ENCODE data around the gene SDF4. TPM values are rescaled to one million over a fixed set of nuclear protein-coding genes. Genes with fewer than 3 reads are reported as not detected.
"Not testable (repeated sequence)": the region's sequence is repeated elsewhere in the genome, so short reads cannot be mapped to it uniquely, and the experiment has no call there.

Gene SDF4
- polyA plus RNA-seq, 3 donors from 2014 or later = 157 to 240 (median 194) TPM

DNA sequence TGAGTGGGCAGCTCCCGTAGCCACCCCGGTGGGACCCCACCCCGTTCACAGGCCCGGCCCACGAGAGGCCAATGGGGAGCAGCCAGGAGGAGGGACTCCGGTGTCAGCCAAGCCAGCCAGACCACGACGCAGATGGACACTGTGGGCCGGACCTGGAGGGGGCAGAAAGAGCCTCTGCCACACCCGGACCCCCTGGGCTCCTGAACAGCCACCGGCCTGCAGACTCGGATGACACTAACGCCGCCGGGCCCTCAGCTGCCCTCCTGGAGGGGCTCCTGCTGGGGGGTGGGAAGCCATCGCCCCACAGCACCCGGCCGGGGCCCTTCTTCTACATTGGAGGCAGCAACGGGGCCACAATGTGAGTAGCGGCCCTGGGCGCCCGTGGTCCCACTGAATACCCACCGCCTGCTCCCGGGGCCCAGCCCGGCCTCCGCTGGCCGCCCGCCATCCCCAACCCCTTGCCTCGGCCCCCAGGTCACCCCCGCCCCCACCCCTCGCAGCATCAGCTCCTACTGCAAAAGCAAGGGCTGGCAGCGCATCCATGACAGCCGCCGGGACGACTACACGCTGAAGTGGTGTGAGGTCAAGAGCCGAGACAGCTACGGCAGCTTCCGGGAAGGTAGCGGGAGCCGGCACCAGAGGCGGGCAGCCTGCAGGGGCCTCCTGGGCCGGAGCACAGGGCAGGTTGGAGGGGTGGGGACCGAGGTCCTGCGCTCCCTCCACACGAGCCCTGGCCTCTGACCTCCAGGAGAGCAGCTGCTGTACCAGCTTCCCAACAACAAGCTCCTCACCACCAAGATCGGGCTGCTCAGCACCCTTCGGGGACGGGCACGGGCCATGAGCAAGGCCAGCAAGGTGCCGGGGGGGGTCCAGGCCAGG, 51.6 kb downstream of the SDF4 start:
- no peak for DNase-seq
- Mint-ChIP-seq H3K27ac (no peak overlapping the region), H3K4me3 (no peak overlapping the region), H3K36me3 (peaks cover 0 to 4% (median 0%) of the 10 kb centered on the region in 3 donors), H3K4me1 (peaks cover 5 to 7% of the 10 kb centered on the region in 2 donors), H3K9me3 (no peaks in the 10 kb centered on the region), H3K27me3 (ENCODE audit: low read depth in 3 of 3) (peaks cover 0 to 6% (median 4%) of the 10 kb centered on the region in 3 donors)

DNA sequence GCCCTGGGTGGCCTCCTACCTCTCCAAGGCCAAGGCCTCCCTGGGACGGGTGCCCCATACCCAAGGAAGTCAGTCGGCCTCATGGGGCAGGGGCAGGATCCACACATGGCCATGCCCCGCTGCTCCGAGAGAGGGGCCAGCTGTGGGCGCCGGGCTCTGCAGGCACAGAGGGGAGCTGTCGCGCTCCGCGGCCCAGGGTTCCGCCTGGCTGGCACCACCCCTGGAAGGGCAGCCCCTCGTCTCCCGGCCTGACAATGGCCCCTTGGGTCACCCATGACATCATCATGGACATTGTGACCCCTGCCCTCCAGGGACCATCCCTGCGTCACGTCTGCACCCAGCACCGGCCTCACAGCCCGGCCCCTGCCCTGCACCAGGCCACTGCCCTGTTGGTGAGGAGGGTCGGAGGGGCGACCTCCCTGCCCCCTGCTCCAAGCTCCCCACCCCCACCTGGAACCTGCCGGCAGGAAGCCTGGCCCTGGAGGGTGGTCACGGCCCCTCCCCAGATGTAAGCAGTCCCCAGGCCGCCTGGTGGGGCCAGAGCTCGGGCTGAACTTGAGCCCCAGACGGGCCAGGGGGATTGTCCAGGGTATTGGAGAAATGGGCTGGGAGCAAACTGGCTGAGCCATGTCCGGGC, 52.3 kb downstream of the SDF4 start:
- Mint-ChIP-seq H3K27ac (no peak overlapping the region), H3K4me3 (no peak overlapping the region), H3K4me1 (peaks cover 5 to 8% of the 10 kb centered on the region in 2 donors), H3K27me3 (ENCODE audit: low read depth in 3 of 3) (peaks cover under 1 to 8% (median 4%) of the 10 kb centered on the region in 3 donors), H3K36me3 (peaks cover 0 to 4% (median 0%) of the 10 kb centered on the region in 3 donors), H3K9me3 (no peaks in the 10 kb centered on the region)
- no peak for DNase-seq

DNA sequence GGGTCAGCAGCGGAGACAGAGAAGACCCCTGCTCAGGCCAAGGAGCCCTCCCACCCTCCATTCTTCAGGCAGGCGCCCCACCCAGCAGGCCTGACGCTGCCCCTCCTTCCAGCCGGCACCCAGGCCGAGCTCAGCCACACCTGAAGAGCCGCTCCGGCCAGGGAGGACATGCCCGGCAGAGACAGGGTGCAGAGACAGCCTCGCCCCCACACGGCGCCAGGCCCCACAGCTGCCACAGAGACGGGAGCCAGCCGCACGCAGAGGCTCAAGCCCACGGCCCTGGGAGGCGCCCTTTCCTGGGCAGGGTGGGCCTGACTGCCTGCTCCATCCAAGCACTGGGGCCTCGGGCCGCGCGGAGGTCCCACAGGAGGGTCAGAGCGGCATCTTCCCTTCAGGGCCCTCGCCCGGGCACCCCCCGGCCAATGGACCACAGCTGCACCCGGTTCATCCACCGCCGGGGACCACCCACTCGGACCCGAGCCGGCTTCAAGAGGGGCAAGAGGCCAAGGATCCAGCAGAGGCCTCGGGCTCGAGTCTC, 52.9 kb downstream of the SDF4 start:
- Mint-ChIP-seq H3K36me3 (peaks cover 0 to 4% (median 0%) of the 10 kb centered on the region in 3 donors), H3K9me3 (no peaks in the 10 kb centered on the region), H3K4me1 (peaks cover 5 to 10% of the 10 kb centered on the region in 2 donors), H3K4me3 (no peak overlapping the region), H3K27ac (no peak overlapping the region), H3K27me3 (ENCODE audit: low read depth in 3 of 3) (peaks cover 2 to 8% (median 4%) of the 10 kb centered on the region in 3 donors)
- DNase-seq = no peak

DNA sequence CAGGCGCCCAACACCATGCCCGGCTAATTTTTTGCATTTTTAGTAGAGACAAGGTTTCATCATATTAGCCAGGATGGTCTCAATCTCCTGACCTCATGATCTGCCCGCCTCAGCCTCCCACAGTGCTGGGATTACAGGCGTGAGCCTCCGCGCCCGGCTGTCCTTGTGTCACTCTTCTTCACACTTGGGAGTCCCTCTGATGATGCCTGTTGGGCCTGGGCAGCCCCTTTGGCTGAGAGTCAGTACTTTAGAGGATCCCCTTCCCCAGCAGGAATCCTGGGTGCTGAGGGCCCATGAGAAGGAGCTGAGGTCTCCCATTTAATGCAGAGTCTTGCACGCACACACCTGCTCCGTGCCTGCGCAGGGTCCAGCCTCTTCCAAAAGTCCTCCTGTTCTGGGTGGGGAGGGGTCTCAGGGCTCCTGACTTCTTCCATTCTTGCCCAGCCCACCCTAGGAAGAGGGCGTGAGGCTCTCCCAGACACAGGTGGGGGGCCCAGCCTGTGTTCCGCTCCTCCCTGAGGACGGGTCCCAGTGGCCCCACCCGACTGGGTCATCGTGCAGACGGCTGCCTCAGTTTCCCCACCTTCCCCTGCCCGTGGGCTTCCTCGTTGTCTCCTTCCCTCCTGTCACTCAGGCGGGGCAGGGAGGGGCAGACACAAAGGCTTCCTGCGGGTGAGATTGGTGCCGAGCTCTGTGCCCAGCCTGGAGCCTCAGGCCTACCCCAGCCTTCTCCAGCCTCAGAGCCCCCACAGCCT, 54.2 kb downstream of the SDF4 start:
- H3K27ac Mint-ChIP-seq = no peak overlapping the region
- peaks cover 0 to 4% (median 0%) of the 10 kb centered on the region in 3 donors for H3K36me3 Mint-ChIP-seq
- no peak for DNase-seq
- H3K27me3 Mint-ChIP-seq (ENCODE audit: low read depth in 3 of 3) = peaks cover 4 to 8% (median 5%) of the 10 kb centered on the region in 3 donors
- no peak overlapping the region for H3K4me3 Mint-ChIP-seq
- H3K4me1 Mint-ChIP-seq = peaks cover 5 to 11% of the 10 kb centered on the region in 2 donors
- no peaks in the 10 kb centered on the region for H3K9me3 Mint-ChIP-seq

DNA sequence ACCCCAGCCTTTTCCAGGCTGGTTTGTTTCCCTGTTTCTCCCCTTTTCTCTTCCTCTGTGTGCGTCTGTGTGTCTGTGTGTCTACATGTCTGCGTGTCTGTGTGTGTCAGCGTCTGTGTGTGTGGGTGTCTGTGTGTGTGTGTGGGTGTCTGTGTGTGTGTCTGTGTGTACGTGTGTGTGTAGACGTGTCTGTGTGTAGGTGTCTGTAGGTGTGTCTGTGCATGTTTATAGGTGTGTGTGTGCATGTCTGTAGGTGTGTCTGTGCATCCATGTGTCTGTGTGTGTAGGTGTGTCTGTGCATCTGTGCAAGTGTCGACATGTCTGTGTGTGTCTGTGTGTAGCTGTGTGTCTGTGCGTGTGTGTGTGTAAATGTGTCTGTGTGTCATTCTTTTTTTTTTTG, 54.9 kb downstream of the SDF4 start:
- H3K4me3 Mint-ChIP-seq = no peak overlapping the region
- peak overlapping the region in 1 of 6 donors; percentile 19 for H3K27ac Mint-ChIP-seq
- no peaks in the 10 kb centered on the region for H3K9me3 Mint-ChIP-seq
- H3K4me1 Mint-ChIP-seq = peaks cover 5 to 12% of the 10 kb centered on the region in 2 donors
- peaks cover 4 to 9% (median 9%) of the 10 kb centered on the region in 3 donors for H3K27me3 Mint-ChIP-seq (ENCODE audit: low read depth in 3 of 3)
- H3K36me3 Mint-ChIP-seq = peaks cover 0 to 4% (median 0%) of the 10 kb centered on the region in 3 donors
- no peak for DNase-seq

DNA sequence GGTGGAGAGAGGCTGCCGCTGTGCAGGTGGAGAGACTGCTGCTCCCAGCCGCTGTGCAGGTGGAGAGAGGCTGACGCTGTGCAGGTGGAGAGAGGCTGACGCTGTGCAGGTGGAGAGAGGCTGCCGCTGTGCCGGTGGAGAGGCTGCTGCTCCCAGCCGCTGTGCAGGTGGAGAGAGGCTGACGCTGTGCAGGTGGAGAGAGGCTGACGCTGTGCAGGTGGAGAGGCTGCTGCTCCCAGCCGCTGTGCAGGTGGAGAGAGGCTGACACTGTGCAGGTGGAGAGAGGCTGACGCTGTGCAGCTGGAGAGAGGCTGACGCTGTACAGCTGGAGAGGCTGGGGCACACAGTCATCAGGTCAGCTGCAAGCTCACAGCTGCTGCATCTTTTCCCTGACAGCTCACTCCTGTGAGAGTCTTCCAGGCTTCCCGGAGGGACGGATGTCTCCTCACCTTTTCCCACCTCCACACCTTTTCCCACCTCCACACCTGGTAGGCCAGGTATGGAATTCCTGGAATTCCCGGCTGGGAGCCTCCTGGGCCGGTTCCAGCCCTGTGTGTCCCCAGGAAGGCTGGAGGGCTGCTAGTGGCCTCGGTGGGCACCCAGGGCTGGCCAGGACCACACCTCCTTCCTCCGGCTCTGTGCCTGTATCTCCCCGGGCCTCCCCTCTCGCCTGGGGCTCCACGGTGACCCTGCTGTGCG, 55.6 kb downstream of the SDF4 start:
- peak overlapping the region in 1 of 6 donors; percentile 6 for H3K27ac Mint-ChIP-seq
- not testable (repeated sequence) for DNase-seq; H3K36me3 Mint-ChIP-seq; H3K27me3 Mint-ChIP-seq (ENCODE audit: low read depth in 3 of 3); H3K9me3 Mint-ChIP-seq; H3K4me1 Mint-ChIP-seq; H3K4me3 Mint-ChIP-seq

DNA sequence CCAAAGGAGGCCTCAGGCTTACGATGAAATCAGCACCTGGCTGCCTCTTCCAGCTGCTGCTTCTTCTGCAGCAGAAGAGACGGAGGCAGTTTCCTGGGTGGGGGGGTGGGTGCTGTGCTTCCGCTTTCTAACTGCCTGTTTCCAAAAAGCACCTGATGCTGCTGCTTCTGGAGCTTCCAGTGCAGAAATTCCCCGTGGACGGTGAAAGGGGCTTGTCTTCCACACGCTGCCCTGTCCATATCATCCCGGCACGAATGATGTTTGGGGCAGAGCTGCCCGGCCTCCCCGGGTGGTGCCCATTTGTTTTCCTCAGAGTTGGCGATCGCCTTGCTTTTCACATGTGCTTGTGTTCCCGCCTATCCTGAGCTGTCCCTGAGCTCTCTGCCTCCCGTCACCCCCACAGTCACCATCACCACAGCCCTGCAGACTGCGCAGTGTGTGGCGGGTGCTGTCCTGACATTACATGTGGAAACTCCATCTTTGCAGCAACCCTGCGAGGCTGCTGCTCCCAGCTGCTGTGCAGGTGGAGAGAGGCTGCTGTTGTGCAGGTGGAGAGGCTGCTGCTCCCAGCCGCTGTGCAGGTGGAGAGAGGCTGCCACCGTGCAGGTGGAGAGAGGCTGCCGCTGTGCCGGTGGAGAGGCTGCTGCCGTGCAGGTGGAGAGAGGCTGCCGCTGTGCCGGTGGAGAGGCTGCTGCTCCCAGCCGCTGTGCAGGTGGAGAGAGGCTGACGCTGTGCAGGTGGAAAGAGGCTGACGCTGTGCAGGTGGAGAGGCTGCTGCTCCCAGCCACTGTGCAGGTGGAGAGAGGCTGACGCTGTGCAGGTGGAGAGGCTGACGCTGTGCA, 56.4 kb downstream of the SDF4 start:
- Mint-ChIP-seq H3K9me3 (no peaks in the 10 kb centered on the region), H3K27me3 (ENCODE audit: low read depth in 3 of 3) (peaks cover 0 to 10% (median 9%) of the 10 kb centered on the region in 3 donors), H3K4me3 (no peak overlapping the region), H3K27ac (no peak overlapping the region), H3K4me1 (peaks cover 0 to 7% of the 10 kb centered on the region in 2 donors), H3K36me3 (peaks cover 0 to 4% (median 0%) of the 10 kb centered on the region in 3 donors)
- no peak for DNase-seq

DNA sequence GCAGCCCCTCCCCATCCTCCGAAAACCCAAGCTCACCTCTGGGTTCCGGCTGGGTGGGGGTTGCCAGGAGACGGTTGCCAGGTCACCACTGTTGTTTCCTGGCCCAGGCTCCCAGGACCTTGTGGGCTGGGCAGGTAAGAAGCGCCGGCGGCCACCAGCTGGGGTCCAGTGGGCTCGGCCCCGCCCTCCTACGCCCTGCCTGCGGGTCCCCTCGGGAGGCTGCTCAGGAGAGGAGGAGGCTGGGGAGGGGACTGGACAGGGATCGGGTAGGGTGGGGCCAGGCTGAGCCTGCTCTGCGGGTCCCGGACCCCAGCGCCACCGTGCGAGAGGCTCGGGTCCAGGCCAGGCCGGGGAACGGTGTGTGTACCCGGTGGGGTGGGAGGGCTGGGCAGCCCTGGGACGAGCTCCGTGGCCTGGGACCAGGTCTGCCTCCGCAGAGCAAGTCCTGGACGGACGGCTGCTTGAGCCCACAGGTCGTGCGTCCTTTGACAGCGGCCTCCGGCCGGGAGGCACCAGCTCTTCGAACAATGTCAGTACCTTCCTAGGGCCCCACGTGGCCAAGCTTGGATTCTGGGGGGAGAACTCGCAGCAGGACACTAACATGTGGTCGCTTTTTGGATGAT, 57.9 kb downstream of the SDF4 start, which contains the start of gene TTLL10:
TTLL10 (plus strand) TSS at position 88 of the 623 bp plus-strand sequence. CDS start 5,336 bp downstream, outside the sequence.
- Mint-ChIP-seq H3K9me3 (no peaks in the 10 kb centered on the region), H3K36me3 (peaks cover 0 to 4% (median 0%) of the 10 kb centered on the region in 3 donors), H3K4me3 (peak within 1 kb of the TSS in 1 of 5 donors; percentile 27), H3K4me1 (peaks cover 0 to 7% of the 10 kb centered on the region in 2 donors), H3K27me3 (ENCODE audit: low read depth in 3 of 3) (peaks cover 0 to 14% (median 11%) of the 10 kb centered on the region in 3 donors), H3K27ac (peak within 1 kb of the TSS in 1 of 6 donors; percentile 17)
- DNase-seq = peak; percentile 54 to 68 (median 65)

DNA sequence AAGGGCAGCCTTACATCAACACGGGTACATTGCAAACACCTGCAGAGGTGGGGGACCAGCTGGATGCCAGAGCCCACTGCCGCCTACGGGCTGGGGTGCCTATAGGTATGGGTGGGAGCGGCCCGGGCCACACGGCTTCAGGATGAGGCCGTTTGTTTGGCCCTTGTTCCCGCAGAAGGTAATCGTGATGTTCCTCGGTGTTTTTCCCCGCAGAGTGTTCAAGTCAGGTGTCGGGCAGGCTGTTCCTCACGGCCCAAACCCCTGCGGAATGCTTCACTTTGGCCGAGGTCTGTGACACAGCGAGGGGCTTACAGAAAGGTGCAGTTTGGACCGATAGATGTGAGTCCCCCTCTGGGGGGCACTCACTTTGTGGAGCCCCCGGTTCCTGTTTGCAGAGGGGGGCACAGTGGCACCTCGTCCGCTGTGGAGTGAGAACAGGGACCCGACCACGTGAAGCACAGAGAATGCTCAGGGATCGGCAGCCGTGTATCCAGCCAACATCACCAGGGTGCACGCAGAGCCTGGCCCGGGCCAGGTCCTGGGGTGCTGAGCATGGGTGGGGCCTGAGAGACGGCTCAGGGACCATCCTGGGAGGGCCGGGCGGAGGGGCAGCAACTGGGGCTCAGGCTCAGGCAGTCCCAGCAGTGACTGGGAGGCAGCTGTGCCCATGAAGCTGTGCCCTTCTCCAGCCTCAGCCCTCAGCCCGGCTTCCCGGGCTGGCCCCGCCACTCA, 58.6 kb downstream of the SDF4 start:
- H3K4me1 Mint-ChIP-seq = peaks cover 0 to 7% of the 10 kb centered on the region in 2 donors
- no peaks in the 10 kb centered on the region for H3K9me3 Mint-ChIP-seq
- H3K27ac Mint-ChIP-seq = peak overlapping the region in 1 of 6 donors; percentile 17
- peaks cover 0 to 4% (median 0%) of the 10 kb centered on the region in 3 donors for H3K36me3 Mint-ChIP-seq
- no peak for DNase-seq
- peaks cover 0 to 14% (median 11%) of the 10 kb centered on the region in 3 donors for H3K27me3 Mint-ChIP-seq (ENCODE audit: low read depth in 3 of 3)
- no peak overlapping the region for H3K4me3 Mint-ChIP-seq

DNA sequence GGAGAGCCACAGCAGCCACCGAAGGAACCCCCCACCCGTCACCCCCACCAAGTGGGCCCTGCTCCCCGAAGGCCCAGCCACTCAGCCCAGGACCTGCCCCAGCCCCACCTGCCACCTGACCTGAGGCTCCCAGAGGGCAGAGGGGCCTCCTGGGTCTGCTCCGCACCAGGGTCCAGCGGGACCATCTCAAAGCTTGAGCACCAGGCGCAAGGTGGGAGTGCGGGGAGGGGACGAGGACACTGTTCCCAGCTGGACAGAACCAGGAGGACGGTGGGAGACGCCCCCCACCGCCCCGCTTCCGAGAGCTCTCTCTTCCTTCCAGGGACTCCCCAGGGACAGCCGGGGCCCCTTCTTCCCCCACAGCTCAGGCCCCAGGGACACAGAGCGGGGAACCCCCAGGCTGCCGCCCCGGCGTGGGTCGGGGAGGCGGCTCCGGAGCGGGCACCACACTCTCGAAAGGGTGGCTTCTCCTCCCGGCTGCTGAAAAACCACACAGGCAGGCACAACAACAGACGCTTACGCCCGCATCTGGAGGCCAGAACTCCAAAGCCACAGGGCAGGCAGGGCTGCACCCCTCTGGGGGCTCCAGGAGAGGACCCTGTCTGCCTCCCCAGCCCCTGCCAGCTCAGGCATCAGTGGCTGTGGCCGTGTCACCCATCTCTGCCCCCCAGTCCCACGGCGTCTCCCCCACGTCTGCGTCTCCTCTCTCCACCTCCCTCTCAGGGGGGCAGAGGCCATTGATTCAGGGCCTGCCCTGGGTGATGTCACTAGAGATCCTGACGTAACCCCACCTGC, 60.1 kb downstream of the SDF4 start:
- peak overlapping the region in 1 of 5 donors; percentile 33 for H3K4me3 Mint-ChIP-seq
- H3K27me3 Mint-ChIP-seq (ENCODE audit: low read depth in 3 of 3) = peaks cover 0 to 14% (median 11%) of the 10 kb centered on the region in 3 donors
- DNase-seq = peak; percentile 20 to 26 (median 20)
- H3K4me1 Mint-ChIP-seq = peaks cover 0 to 7% of the 10 kb centered on the region in 2 donors
- H3K36me3 Mint-ChIP-seq = peaks cover 0 to under 1% (median 0%) of the 10 kb centered on the region in 3 donors
- peak overlapping the region in 3 of 6 donors; percentile 10 to 65 (median 48) for H3K27ac Mint-ChIP-seq
- no peaks in the 10 kb centered on the region for H3K9me3 Mint-ChIP-seq

DNA sequence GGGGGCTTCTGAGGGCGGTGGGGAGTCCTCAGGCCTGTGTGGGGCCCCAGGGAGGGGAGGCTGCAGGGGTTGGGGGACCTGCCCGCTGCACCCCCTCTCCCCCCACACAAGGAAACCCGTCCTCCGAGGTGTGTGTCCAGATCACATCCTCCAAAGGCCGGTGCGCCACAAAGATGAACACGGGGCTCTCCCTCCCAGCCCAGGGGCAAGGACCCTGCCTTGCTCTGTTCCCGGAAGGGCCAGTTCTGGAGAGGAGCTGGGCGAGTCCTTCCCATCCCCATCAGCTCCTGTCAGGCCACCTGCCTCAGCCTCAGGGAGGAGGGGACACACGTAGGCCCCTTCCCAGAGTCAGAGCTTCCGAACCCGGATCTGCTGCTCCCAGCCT, 60.6 kb downstream of the SDF4 start:
- Mint-ChIP-seq H3K4me3 (no peak overlapping the region), H3K27me3 (ENCODE audit: low read depth in 3 of 3) (peaks cover 0 to 14% (median 10%) of the 10 kb centered on the region in 3 donors), H3K27ac (no peak overlapping the region), H3K4me1 (peaks cover 1 to 8% of the 10 kb centered on the region in 2 donors), H3K36me3 (no peaks in the 10 kb centered on the region), H3K9me3 (no peaks in the 10 kb centered on the region)
- no peak for DNase-seq
